HG03103 (cell line): ENCODE results near the gene SLC34A3.
A peak's percentile ranks its signal among the peaks of the same experiment; 100 is the strongest.

Experiments
- ATAC-seq: cut with Tn5 transposase; IDR thresholded peaks from one replicate; pipeline ENCODE4 v1.9.1; 2021; ENCODE audit warnings: low read depth; ENCODE audit not compliant: unreplicated experiment

Gene SLC34A3

DNA sequence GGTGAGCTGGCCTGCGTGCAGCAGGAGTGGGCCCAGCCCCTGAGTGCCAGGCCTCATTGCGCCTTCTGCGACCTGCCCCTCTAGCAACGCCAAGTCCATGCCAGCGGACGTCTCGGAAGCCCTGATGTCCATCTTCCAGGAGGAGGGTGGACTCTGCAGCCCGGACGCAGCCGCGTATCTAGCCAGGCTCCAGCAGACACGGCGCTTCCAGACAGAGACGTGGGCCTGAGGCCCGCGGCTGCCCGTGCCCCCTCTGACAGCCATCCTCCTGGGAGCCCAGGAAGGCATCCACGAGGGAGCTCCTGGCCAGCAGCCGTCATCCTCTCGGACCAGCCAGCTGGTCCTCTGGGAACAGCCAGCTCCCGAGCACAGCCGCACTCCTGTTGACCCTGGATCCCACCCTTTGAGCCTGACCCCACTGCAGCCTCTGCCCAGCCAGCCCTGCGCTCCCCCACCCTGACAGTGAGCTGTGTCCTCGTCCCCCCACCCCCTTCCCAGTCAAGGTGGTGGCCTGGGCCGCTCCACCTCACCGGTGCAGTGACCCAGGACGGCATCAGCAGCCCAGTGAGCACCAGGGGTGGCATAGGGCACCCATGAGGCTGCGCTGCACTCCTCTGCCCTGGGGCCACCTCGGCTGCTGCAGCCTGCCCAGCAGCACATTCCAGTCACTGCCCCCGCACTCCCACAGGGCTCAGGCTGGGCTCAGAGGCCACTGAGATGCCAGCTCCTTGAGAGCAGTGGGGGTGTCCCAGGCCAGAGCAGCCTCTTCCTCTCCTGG, 14.3 kb upstream of the SLC34A3 start:
- ATAC-seq = no peak

DNA sequence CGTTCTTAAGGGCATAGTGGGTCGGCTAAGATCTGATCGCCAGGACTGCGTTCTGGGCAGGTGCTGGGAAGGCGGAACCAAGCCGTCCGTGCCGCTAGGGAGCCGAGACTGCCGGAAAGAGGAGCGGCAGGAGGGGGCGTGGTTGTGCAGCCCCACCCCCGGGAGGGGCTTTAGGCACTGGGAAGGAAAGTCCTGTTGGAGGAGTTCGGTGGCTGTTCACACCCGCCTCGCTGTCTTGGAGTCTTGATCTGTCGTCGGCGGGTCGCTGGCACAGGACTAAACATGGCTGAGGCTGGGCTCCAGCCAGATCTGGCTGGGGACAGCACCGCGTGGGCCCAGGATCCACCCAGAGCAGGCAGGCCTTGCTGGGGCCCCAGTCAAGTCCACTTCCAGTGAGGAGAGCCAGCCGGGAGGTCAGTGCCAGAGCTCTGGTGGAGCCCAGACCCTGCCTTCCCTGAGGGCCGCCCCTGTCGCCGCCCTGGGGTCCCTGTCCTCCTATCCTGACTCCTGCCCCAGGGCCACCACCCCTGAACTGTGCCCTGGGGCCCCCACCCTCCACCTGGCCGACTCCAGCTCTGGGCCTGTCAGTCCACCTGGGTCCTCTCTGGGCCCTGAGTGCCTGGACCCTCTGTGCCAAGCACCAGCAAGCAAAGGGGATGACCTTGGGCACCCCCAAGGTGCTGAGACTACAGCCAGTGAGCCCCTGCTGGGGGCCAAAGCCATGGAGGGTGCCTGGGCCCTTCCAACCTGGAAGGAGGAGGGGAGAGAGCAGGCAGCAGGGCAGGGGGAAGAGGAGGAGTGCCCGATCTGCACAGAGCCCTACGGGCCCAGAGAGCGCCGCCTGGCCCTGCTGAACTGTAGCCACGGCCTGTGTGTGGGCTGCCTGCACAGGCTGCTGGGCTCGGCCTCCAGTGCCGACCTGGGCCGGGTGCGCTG, 13.2 kb upstream of the SLC34A3 start:
- ATAC-seq = no peak

DNA sequence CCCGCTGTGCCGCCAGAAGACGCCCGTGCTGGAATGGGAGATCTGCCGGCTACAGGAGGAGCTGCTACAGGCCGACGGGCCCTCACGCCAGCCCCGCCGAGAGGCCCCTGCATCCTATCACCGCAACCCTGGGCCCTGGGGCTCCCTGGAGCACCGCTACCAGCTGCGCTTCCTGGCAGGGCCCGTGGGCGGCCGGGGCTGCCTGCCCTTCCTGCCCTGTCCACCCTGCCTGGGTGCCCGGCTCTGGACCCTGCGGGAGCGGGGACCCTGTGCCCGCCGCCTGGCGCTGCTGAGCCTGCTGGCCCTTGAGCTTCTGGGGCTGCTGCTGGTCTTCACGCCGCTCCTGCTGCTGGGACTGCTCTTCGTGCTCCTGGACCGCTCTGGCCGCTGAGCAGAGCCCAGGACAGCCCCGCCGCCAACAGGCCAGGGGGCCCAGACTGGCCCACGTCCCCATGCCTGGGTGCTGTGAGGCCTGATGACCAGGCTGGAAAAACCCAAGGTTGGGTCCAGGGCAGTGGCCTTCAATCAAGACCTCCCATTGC, 12.4 kb upstream of the SLC34A3 start:
- ATAC-seq = no peak

DNA sequence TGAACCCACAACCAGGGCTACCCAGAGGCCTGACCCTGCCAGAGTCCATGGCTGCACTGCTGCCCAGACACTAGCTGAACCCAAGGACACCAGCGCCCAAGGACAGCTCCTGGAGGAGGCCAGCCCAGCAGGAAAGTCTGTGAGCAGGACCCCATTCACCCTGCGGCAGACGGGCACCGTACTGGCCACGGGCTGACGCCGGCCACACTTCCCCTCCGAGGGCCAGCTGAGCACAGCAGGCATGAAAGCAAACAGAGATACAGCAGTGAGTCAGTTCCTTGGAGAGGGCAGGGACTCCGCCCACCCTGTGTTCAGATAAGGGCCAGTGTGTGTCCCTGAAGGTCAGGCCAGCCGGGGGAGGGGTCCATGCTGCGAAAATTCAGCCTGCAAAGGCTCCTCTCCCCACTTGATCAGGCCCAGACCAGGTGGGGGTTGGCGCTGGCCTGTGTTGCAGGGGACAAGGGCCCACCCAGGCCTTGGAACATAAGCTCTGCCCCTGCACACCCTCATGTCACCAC, 11.9 kb upstream of the SLC34A3 start:
- ATAC-seq = no peak

DNA sequence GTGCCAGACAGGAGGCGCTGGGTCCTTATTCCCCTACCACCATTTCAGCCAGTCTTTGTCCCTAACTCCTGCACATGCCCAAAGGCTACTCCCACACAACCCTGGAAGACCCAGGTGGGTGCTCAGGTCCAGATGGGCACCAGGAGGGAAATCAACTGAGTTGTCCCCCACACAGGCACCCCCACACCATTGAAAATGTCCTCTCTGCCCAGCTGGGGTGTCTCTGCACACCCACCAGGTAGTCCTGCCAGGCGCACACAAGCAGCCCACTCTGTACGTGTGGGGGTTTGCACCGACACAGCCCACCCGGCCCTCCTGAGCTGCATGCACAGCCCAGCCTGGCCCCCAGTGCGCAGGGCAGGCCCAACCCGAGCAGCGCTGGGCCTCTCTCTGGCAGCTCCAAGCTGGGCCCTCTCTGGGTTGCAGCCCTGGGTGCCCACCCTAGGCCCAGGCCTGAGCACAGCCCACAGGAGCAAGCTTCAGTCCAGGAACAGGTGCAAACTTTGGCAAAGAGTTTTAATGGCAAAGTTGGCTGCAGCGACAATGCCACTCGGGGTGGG, 10.9 kb upstream of the SLC34A3 start:
- no peak for ATAC-seq

DNA sequence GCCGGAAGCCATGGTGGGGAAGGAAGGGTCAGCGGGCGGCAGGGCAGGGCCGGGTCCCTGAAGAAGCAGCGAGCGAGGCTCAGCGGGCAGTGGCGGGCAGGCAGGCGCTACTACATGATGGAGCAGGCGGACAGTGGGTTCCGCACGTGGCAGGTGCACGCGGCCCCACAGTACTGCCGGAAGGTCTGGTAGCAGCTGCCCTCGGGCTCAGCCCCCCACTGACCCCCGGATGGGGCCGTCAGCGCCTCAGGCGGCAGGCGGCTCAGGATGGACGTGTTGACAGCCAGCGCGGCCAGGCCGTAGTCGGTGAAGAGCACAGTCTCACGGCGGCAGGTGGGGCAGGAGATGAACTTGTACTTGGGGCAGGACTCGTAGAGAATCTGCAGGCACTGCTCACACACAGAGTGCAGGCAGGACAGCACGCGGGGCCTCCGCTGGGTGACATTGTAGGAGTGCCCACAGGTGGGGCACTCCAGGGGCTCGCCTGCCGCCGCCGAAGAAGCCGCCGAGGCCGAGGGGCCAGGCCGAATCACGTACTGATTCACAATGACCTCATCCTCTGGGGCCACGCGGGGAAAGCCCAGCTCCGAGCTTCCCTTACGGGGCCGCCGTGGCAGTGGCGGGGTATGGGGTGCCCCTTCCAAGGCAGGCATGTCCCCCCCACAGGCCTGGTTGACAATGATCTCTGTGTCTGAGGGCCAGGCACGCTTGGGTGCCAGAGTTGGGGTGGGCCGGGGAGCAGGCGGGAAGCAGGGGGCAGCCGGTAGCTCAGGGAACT, 10.2 kb upstream of the SLC34A3 start:
- no peak for ATAC-seq

DNA sequence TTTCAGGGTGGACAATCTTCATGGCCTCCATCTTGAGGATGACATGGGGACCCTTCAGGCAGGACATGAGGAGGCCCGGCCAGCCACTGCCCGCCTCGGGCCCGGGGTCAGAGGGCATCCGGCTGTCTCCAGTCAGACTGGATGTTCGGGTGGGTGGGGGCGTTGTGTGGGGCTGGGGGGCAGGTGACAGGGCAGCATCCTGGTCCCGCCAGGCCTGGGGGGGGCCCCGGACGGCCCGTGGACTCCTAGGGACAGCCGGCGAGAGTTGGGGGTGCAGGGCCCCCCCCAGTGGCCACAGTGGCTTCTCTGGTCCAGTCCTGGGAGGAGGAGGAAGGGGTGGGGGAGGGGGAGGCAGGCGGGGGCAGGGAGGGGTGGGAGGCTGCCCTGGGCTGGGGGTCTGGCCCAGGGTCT, 9.6 kb upstream of the SLC34A3 start:
- no peak for ATAC-seq

DNA sequence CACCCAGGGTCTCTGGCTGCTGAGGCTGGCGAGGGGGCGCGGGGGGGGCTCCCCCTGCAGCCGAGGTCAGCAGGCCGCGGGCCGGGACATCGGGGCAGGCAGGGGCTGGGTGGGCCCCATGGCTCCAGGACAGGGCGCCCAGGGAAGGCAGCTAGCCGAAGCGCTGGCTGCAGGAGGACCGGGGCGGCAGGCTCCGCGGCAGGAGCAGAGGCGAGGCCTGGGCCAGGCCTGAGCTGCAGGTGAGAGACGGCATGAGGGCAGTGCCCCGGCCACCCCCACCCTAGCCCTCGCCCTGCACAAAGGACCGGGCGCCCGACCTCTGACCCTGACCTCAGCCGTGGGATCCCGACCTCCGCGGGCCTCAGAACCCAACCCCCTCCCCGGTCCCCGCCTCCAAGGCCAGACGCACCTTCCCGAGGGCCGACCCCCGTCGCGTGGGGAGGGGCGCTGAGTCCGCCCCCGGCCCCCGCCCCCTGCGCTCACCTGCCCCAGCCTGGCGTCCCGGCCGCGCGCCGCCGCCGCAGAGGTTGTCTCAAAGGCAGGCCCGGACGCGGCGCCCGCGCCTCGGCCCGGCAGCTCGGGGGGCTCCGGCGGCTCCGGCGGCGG, 9.1 kb upstream of the SLC34A3 start:
- ATAC-seq = no peak

DNA sequence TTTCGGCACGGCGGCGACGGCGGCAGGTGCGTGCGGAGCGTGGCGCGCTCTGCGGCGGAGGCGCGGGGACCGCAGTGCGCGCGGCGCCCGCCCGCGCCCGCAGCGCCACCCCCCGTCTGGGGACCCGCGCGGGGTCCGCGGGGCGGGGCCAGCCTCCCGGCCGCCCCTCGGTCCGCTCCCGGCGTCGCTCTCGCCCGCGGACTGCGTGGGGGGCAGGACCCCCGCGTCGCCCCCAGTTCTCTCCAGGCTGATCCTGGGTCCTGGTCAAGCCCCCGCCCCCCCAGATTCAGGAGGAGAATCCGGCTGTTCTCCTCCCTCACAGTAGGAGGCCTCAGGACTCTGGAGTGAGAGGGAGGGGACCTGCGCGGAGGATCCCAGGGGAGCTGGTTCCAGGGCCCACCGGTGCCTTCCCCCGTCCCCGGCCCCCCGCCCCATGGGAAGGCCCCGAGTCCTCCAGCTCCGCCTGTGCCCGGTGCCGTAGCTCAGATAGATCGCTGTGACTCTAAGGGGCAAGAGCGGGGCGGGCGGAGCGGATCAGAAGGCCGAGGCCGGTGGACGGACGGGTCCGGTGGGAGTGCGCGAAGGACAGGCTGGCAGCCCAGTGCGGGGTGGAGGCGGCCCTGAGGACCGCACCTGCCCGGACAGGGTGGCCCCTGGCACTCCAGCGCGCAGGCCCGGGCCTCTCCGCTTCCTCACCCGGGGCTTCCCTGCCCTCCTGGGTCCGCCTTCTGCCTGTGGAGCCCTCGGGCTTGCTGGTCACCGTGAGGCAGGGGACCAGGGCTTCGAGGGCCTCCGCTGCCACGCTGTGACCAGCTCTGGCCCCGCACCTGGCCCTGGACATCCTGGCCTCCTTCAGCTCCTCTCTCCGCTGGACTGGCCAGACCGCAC, 8.3 kb upstream of the SLC34A3 start, which contains the start of gene RNF208:
TSS of gene RNF208 (minus strand) at position 51 of the 888 bp plus-strand sequence. CDS start 1,028 bp downstream, outside the sequence.
- peak; percentile 3 for ATAC-seq

DNA sequence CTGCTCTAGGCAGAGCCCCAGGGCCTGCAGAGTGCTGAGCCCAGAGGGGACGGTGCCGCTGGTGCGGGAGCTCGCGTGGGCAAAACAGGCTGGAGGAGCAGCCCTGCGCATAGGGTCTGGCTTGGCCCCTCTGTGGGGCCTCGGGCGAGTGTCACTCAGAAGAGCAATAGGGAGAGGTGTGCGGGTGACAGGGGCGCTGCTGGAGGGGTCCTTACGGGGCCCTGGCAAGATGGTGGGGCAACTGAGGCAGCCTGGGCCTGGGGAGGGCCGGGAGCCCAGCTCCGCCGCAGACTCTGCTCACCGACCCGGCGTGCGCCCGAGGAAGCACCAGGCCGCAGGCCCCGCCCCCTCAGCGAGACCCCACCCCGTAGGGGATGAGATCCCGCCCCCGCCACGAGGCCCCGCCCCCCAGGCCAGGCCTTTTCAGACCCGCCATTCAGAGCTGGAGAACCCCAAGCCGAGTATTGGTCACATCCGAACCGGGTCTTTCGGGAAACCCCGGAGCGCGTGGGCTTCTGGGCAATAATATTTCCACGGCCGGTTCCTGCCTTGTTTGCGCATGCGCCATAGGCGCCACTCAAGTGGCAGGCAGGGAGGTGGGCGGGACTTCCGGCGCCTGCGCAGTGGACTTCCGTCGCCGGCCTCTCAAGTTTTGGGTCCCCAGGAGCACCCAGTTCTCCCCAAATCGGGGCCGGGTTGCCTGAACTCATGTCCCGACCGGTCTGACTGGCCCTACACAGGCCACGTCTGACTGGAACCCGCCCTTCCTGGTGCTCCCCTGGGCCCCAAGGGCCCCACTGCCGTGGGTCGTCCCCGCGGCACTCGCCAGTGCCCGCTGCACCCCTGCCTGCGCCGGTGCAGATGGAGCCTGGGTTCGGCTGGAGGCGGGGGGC, 7.4 kb upstream of the SLC34A3 start:
- peak; percentile 73 for ATAC-seq

DNA sequence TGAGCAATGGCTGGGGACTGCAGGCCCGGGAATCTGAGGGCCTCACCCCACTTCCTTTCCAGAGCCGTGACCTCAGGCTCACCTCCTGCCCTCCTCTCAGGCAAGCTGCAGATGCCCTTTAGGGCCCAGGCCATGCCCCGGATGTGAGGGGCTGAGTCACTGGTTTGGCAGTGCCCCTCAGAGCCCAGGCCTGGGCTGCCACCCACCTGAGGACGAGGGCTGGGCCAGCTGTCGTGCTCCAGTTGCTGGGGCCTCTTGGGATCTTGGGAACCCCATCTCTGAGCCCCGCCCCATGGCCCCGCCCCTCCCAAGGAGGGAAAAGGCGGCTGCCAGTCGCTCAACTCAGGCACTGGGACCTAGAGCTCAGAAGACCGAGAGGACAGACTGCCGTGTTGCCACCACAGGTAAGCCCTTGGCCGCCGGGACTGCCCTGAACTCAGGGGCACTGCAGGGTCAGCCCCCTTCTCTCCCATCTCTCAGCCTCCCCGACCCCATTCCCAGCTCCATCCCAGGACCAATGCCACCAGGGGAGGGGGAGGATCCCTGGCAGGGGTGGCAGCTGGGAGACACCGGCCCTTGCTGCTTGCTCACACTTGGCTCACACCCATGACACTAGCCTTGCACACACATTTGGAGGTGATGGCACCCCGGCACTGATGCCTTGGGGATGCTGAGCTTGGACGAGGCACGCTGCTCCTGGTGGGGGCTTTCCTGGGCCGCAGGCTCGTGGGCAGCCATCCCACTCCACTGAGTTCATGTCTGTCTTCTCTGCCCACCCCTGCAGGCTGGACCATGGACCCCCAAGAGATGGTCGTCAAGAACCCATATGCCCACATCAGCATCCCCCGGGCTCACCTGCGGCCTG, 5.6 kb upstream of the SLC34A3 start, which contains the start of gene CYSRT1:
TSS of gene CYSRT1 (plus strand) at position 345 of the 865 bp plus-strand sequence. CDS start at position 793, 448 bp downstream.
- ATAC-seq = no peak

DNA sequence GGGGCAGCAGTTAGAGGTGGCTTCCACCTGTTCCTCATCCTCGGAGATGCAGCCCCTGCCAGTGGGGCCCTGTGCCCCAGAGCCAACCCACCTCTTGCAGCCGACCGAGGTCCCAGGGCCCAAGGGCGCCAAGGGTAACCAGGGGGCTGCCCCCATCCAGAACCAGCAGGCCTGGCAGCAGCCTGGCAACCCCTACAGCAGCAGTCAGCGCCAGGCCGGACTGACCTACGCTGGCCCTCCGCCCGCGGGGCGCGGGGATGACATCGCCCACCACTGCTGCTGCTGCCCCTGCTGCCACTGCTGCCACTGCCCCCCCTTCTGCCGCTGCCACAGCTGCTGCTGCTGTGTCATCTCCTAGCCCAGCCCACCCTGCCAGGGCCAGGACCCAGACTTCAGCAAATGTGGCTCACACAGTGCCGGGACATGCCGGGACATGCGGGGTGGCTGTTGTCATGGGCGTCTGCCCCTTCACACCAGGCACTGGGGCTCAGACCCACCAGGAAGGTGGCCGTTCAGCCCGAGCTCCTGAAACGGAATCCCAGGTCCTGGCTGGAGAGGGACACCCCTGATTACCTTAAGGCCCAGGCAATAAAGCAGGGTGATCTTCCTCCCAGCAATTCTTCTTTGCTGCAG, 4.9 kb upstream of the SLC34A3 start:
- ATAC-seq = no peak

DNA sequence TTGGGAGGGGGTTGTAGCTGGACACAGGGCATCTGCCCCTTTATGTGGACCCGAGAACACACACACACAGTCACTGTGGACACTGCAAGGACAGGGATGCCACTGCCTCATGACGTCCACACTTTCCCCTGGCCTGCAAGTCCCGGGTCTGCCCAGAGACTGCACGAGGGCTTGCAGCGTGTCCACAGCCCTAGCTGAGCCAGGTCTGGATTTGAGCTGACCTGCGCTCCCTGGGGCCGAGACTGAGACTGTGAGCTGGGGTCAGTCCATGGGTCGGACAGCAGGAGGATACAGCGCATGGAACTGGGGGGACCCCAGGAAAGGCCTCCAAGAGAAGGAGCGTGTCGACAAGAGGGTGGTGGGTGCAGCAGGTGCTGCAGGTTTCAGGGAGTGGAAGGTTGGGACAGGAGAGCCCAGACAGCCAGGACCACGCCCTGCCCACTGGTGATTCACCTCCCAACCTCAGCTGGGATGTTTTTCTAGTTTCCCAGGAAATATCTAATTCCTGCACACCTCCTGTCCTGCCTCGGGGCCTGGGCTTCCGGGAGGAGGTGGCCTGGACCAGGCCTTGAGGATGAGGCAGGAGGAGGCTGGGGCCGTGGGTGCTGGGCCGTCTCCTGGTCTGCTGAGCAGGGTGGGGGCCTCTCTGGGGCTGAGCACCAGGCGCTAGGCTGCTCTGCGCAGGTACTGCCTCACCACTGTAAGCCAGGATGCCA, 4.2 kb upstream of the SLC34A3 start:
- ATAC-seq = no peak

DNA sequence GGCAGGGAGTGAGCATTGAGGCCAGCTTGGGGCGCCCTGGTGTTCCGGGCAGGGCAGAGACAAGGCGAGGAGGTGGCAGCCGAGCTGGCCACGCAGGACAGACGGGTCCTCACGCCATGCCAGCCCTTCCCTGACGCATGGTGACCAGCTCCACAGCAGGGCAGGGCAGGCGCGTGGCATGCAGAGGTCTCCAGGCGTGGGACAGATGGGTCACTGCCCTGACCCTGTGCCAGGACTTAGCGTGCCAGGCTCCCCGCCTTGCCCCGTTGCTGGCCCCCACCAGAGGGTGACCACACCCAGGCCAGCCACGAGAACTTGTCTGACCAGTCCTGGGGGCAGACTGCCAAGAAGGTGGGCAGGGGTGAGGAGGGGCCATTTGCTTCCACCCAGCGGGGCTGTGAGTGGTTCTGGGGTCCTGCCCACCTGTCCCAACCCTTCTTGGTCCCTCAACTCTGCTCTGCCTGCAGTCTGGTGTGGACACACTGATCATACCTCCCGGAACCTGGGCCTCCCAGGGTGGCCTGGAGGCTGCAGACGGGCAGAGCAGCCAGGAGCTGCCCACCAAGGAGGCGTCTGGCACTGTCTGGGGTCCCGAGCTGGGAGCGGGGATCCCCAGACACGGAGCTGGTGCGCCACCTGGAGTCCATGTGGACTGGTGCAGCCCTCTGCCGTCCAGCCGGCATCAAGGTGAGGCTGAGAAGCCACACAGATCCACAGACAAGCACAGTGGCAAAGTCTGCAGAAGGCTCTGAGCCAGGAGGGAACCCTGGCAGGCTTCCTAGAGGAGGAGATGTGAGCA, 3.4 kb upstream of the SLC34A3 start, which contains the start of gene RNF224:
TSS of gene RNF224 (plus strand) at position 449 of the 799 bp plus-strand sequence. CDS start 834 bp downstream, outside the sequence.
- ATAC-seq = no peak
